ENCODE measurements around the gene GET4.
"Not testable (repeated sequence)": the region's sequence is repeated elsewhere in the genome, so short reads cannot be mapped to it uniquely, and the experiment has no call there.

GET4 gene

GRCh38 chr7:872685-873084, 3.7 kb upstream of the GET4 start:
- not testable (repeated sequence) for DNase-seq

- DNase-seq: peak; percentile 77
Measured at GRCh38 chr7:873367-874002, 2.9 kb upstream of the GET4 start.

DNA sequence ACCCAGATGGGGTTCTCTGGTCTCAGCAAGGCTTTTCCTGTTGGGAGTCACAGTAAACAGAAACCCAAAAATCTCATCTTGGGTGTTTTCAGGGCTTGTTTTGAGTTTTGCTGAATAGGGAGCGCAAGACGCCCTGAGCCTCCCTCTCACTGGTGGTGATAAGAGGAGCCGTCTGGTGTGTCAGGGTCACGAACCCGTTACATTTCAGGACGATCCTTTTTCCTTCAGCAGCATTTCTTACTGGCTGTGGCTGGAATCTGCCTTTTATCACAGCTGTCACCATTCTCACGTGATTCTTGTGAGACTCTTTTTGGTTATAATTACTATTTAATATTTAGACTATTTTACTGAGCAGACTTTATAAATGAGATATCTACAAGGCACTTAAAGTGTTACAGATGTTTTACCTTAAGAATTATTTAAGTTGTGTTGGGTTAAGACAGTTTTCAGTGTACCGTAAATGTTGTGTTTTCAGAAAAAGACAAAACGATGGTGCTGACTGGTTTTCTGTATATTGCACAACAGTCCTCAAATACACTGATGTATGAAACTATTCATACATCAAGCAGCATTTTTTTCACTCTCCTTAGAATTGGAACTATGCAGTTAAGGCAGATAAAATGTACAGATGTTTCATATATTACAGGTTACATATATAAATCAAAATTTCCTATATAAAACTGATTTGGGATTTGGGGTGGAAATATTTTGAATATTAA, 2.2 kb upstream of the GET4 start:
- no peak for DNase-seq

- no peak for DNase-seq
Measured at GRCh38 chr7:875051-875450, 1.3 kb upstream of the GET4 start.

DNA sequence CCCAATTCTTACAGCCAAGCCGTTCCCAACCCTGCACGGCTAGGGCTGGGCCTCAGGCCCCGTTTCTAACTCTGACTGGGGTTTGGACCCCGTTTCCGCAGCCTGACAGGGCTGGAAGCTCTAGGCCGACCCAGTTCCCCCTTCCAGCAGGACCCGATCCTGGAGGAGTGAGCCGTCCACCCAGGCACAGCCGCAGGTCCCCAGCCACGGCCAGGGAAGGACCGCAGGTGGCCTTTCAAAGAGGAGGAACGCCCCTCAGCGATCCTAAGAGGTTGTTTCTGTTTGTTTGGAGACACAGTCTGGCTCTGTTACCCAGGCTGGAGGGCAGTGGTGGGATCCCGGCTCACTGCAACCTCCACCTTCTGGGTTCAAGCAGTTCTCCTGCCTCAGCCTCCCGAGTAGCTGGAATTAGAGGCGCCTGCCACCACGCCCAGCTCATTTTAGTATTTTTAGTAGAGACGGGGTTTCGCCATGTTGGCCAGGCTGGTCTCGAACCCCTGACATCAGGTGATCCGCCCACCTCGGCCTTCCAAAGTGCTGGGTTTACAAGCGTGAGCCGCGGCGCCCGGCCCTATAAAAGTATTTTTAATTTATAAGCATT, 778 bp upstream of the GET4 start:
- no peak for DNase-seq

GRCh38 chr7:876972-877311, 588 bp downstream of the GET4 start:
- peak; percentile 16 for DNase-seq

GRCh38 chr7:877312-878232, 1.2 kb downstream of the GET4 start:
- no peak for DNase-seq

GRCh38 chr7:879093-879492, 2.7 kb downstream of the GET4 start:
- no peak for DNase-seq

GRCh38 chr7:879706-880105, 3.4 kb downstream of the GET4 start:
- DNase-seq: no peak

DNA sequence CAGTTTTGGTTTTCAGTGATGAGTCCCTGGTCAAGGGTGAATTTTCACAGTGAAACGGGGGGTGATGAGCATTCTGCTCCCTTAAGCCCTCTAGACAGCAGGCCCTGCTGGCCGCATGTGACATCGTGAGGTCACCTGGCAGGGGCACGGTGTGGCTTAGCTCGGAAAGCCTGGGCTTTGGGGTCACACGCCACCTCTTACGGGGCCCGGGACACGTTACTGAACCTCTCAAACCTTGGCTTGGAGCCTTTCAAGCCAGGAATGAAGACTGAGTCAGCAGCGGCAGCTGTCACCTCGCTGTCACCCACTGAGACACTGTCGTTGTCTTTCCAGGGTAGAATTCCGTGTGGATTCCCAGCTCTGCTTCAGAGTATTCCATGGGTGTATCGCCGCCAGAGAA, 4.1 kb downstream of the GET4 start:
- DNase-seq: no peak

GRCh38 chr7:881441-882234, 5.3 kb downstream of the GET4 start:
- DNase-seq: no peak

DNA sequence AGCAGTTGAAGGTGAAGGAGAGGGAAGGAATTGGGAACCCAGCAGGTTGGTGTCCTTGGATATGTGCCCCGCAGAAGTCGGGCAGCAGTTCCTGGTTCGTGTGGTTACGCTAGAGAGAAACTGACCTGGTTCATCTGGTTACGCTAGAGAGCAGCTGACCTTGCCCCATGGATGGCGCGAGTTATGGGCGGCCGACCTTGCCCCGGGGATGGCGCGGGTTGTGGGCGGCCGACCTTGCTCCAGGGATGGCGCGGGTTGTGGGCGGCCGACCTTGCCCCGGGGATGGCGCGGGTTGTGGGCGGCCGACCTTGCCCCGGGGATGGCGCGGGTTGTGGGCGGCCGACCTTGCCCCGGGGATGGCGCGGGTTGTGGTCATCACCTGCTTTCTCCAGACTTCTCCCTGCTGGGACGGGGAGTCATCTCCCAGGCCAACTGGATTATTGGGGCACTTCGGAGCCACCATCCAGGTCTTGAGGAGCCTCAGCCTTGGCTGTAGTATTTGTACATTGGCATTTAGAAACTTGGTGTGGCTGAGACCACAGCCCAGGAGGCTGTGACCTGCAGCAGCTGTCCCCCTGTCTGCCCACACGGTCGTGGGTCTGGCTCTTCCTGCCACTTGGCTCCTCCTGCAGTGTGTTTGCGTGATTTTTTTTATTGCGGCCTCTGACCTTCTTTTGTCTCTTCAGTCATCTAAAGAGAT, 6.1 kb downstream of the GET4 start:
- DNase-seq: no peak

GRCh38 chr7:883055-884021, 7.0 kb downstream of the GET4 start:
- no peak for DNase-seq

DNA sequence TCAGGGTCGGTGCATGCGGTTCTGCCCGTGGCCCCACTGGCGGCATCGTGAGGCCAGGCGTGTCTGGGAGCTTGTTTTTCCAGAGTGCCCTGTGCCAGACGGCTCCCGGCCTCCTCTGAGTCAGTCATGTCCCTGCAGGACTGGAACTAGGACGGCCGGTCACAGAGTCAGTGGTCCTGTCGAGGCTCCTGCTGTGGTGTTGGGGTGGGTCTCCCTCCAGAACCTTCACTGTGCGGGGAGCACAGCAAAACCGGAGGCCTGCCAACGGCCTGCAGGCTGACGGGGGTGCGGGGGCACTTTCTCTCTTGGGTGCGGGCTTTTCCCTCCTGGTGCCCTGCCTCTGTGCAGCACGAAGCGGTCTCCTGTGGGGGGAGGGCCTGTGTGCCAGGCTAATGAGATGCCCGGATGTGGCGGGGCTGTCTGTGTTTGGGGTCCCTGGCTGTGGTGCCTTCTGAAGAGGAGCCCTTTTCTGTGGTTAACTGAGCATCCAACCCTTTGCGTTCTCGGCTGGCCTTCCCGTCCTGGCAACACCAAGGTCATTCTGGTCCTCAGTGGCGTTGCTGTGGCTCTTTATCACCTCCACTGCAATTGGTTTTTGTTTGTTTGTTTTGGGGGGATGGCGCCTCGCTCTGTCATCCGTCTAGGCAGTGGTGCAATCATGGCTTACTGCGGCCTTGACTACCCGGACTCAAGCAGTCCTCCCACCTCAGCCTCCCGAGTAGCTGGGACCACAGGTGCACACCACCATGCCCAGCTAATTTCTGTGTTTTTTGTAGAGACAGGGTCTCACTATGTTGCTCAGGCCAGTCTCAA, 8.0 kb downstream of the GET4 start:
- no peak for DNase-seq

DNA sequence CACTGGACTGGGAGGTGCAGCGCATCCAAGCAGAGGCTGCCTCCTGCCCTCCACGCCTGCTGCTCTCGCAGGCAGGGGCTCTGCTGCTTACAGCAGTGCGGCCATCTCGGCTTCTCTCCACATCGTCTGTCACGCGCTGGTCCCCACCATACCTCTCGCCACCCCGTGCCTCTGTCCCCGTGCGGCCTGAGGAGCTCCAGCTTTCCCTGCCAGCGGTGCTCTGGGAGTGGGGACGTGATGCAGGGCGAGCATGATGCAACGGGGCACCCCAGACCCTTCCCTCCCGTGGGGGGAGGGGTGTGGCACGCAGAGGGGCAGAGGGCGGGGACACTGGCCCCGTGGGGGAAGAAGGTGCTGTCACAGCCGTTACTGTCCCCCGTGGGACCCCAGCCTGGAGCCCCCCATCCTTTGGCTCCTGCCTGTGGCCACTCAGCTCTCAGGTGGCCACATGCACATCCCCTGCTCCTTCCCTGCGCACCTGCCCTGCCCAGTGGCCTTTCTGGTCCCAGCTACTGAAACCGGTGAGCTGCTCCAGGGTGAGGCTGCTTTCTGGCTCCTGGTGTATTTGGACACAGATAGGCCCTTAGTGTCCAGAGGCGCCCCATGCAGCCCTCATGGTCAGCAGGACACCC, 9.0 kb downstream of the GET4 start:
- no peak for DNase-seq

DNA sequence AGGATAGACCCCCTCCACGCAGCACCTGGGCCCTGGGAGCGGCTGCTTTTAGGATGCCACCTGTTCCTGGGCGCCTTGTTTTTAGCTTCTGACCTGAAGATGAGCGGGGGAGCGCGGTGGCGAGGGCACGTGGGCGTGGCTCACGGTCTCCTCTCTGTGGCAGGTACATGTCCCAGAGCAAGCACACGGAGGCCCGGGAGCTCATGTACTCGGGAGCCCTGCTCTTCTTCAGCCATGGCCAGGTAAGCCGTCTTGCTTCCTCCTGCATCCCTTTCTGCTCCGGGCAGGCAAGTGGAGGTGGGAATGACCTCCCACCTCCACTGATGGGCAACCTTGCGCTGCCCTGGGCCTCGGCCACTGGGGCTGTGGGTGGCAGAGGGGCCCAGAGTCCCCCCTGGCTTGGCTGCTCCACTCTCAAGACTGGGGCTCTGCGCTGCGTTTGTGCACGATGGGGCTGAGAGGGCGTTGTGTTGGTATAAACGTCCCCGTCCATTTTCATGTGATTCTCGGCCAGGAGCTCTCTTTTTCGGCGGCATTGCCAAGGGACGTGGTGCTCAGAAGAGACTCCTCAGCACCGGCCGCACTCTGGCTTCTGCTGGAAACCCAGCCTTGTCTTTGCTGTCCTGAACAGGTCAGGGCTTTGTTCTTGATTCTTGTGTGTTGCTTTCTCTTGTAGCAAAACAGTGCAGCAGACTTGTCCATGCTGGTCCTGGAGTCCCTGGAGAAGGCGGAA, 9.7 kb downstream of the GET4 start:
- DNase-seq: no peak

- no peak for DNase-seq
Measured at GRCh38 chr7:886626-887487, 10.5 kb downstream of the GET4 start.

GRCh38 chr7:887488-887820, 11.1 kb downstream of the GET4 start:
- no peak for DNase-seq
